Inflammatory macrophage (primary cell): ENCODE data around the gene ARPIN.
"Not testable (repeated sequence)": the region's sequence is repeated elsewhere in the genome, so short reads cannot be mapped to it uniquely, and the experiment has no call there.

Experiments
- DNase-seq, 2 donors: peaks; one replicate each; pipeline ENCODE4 v3.0.0-alpha.2; 2020 to 2022

The ARPIN gene

GRCh38 chr15:89876396-89877082, 36.2 kb downstream of the ARPIN start:
- peak; percentile 22 to 63 for DNase-seq

DNA sequence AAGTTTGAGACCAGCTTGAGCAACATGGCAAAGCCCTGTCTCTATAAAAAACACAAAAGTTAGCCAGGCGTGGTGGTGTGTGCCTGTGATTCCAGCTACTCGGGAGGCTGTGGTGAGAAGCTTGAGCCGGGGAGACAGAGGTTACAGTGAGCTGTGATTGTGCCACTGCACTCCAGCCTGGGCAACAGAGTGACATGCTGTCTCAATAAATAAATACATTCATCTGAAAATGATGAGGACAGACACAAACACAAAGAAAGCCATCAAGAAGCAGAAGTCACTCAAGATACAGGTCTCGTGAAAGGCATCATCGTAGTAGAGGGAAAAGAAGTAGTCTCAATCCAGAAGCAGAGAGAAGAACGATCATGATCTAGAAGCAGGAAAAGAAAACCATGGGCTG, 37.0 kb downstream of the ARPIN start:
- no peak for DNase-seq

GRCh38 chr15:89874926-89875564, 37.7 kb downstream of the ARPIN start:
- DNase-seq, result peak; percentile 81 to 85

GRCh38 chr15:89870688-89871288, 42.0 kb downstream of the ARPIN start:
- no peak for DNase-seq

- DNase-seq, result peak; percentile 26 to 51
Measured at GRCh38 chr15:89870006-89870405, 42.7 kb downstream of the ARPIN start.

DNA sequence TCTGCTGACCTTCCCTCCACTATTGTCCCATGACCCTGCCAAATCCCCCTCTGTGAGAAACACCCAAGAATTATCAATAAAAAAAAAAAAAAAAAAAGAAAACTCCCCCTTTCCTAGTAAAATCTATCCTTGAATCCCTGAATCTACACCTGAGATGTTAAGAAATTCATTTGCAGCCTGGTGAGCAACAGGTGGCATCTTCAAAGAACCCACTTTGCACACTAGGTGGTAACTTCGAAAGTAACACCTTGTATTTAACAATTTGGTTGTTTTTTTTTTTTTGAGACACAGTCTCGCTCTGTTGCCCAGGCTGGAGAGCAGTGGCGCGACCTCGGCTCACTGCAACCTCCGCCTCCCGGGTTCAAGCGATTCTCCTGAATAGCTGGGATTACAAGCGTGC, 43.3 kb downstream of the ARPIN start:
- DNase-seq, result not testable (repeated sequence)

DNA sequence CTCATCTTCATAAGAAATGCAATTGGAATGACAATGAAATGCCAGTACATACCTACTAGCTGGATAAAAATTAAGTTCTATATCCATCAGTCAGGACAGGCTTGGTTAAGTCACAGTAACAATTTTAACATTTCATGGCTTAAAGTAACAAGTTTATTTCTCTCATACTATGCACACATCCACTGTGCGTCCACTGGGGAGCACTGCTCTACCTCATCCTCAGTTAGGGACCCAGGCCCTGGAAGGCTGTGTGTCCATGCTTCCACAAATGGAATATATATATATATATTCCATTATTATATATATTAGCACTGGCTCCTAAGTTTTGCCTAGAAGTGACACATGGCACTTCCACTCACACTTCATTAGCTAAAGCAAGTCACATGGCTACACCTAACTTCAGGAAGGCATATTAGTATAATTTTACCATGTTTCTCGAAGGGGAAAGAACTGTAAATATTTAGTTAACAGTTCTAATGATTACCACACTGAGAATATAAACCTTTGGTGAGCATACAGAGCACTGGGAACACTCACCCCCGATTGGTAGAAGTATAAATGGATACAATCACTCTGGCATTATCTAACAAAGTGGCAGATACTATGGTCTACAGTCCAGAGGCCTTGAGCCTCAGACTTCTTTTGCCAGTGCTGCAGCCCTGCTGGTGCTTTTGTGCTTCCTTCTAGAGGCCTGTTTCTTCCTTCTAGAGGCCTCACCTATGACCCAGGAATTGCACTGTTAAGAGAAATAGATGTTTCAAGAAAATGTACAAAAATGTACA, 47.6 kb downstream of the ARPIN start:
- DNase-seq, result no peak

- no peak for DNase-seq
Measured at GRCh38 chr15:89863918-89864317, 48.8 kb downstream of the ARPIN start.

DNA sequence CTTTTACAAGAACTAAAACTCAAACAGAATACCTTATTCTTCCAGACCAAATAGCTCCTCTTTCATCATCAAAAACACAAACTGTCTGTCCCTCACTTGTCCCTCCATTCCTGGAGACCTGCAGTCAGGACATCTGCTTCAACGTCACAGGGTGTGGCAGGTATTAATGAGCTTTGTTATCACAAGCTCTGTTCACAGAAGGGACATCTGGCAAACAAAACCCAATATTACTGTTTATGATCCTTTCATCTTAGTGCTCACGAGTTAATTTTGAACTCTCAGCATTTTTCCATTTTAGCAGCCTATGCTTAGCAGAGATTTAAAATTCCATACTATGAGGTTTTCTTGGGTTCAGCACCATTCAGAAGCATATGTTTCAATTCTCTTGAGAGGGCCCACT, 51.9 kb downstream of the ARPIN start:
- no peak for DNase-seq

- DNase-seq, result no peak
Measured at GRCh38 chr15:89860431-89860830, 52.3 kb downstream of the ARPIN start.

- no peak for DNase-seq
Measured at GRCh38 chr15:89858661-89859458, 53.9 kb downstream of the ARPIN start.

DNA sequence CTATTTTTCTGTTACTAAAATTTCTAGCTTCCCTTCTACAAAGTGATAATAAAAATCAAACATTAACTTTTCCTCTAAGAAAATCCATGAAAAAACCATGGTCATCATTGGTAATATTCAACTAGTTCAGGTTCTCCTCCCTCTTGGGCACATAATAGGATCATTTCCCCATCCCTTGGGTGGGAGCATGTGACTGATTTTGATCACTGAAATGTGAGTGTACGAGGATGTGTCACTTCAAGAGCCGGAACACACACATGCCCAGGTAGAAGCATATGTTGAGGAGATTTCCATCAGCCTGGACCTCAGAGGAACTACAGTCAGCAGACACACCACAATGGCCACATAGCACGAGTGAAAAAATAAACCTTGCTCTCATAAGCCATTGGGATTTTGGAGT, 55.1 kb downstream of the ARPIN start:
- no peak for DNase-seq

- DNase-seq, result no peak
Measured at GRCh38 chr15:89855948-89856347, 56.8 kb downstream of the ARPIN start.

- DNase-seq, result not testable (repeated sequence)
Measured at GRCh38 chr15:89854863-89855262, 57.9 kb downstream of the ARPIN start.

DNA sequence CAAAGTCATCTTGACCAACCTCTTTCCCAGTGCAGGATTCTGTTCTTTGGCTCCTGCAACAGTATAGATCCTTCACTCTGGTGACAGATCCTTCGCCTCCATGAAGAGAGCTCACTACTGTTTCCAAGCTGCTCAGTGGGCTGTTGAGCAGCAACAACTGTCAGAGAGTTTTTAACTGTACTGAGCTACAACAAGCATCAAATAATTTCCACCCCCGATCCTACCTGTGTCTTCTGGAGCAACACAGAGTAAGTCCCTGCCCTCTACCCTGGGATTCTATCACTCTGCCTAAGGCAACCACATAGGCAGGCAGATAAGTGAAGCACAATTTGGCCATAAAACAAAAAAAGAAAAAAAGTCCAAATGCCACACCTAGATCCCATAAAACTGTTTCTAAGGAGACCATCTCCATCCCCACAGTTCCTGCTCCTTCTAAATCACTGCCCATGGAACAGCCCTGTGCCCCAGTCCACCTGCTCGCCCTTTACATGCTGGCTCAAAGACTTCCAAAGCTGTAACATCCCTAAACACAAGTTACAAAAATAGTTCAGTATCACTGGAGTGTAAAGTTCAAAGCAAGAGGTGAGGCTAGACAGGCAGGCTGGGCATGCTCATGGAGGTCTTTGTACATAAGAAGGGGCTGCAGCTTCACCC, 60.3 kb downstream of the ARPIN start:
- DNase-seq, result no peak

- DNase-seq, result peak; percentile 22 to 72
Measured at GRCh38 chr15:89851673-89852341, 60.9 kb downstream of the ARPIN start.

DNA sequence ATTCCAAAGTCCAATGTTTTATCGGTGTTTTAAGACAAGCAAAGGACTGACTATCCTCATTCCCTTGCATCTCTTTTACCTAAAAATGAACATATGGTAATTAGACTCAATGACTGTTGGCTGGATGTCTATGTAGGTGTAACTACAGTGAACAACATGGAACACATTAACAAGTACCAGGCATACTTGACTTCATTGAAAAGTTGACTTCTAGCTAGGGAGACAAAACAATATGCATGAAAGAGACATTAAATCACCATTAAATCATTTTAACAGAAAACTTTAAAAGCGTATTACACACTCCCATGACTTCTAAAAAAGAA, 63.8 kb downstream of the ARPIN start:
- no peak for DNase-seq

DNA sequence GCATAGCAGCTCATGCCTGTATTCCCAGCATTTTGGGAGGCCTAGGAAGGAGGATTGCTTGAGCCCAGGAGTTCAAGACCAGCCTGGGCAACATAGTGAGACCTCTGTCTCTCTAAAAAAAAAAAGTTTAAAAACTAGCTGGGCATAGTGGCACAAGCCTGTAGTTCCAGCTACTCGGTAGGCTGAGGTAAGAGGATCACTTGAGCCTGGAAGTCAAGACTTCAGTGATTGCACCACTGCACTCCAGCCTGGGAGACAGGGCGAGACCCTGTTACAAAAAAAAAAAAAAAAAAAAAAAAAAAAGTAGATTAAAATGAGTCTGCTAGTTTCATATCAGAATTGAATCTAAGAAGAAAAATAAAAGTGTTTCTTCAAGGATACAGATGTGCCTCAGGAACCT, 65.7 kb downstream of the ARPIN start:
- no peak for DNase-seq

GRCh38 chr15:89845305-89845893, 67.4 kb downstream of the ARPIN start:
- no peak for DNase-seq
